Osteoblast (primary cell): ENCODE results near the gene ANXA2. TPM values are rescaled to one million over a fixed set of nuclear protein-coding genes. Genes with fewer than 3 reads are reported as not detected.

Experiments
- DNase-seq: peaks from one replicate; pipeline ENCODE4 v3.0.0; 2011; ENCODE audit warnings: low spot score, mixed read lengths; ENCODE audit not compliant: insufficient read length; ENCODE audit errors: missing footprints
- H2AFZ ChIP-seq: 2 replicates; pipeline ENCODE4 v1.6.0; 2011; ENCODE audit warnings: mild to moderate bottlenecking, low read length
- H3K27ac ChIP-seq: 2 replicates; pipeline ENCODE4 v1.5.1; 2011; ENCODE audit warnings: mild to moderate bottlenecking, low read depth, low read length, moderate library complexity
- H3K27me3 ChIP-seq: 2 replicates; pipeline ENCODE4 v1.6.0; 2012; ENCODE audit warnings: mild to moderate bottlenecking, control low read depth, inconsistent platforms, low read length, moderate library complexity; ENCODE audit not compliant: insufficient read depth
- H3K36me3 ChIP-seq: 2 replicates; pipeline ENCODE4 v1.5.1; 2011; ENCODE audit warnings: mild to moderate bottlenecking, low read length, control low read depth, moderate library complexity; ENCODE audit not compliant: insufficient read depth
- H3K4me1 ChIP-seq: 2 replicates; pipeline ENCODE4 v1.5.1; 2011; ENCODE audit warnings: mild to moderate bottlenecking, low read length, control low read depth, moderate library complexity; ENCODE audit not compliant: insufficient read depth
- H3K4me2 ChIP-seq: 2 replicates; pipeline ENCODE4 v1.6.0; 2011; ENCODE audit warnings: mild to moderate bottlenecking, low read length; ENCODE audit not compliant: insufficient read depth
- H3K4me3 ChIP-seq: fragments of 200-600 bp; sonication (generic); 3 replicates; pipeline ENCODE4 v1.5.1; 2012; ENCODE audit warnings: mild to moderate bottlenecking, low read length, inconsistent platforms; ENCODE audit not compliant: insufficient read depth
- H3K79me2 ChIP-seq: 2 replicates; pipeline ENCODE4 v1.6.0; 2012; ENCODE audit warnings: mild to moderate bottlenecking, low read length, control low read depth, inconsistent platforms; ENCODE audit not compliant: insufficient read depth
- H3K9me3 ChIP-seq: 2 replicates; pipeline ENCODE4 v1.5.1; 2011; ENCODE audit warnings: low read depth, low read length, control low read depth
- H4K20me1 ChIP-seq: 2 replicates; pipeline ENCODE4 v1.6.0; 2012; ENCODE audit warnings: mild to moderate bottlenecking, low read length, control low read depth; ENCODE audit not compliant: insufficient read depth
- CTCF ChIP-seq: IDR thresholded peaks from 2 replicates; pipeline ENCODE4 v1.5.1; 2011; ENCODE audit warnings: mild to moderate bottlenecking, low read depth, low read length, moderate library complexity; ENCODE audit errors: extremely low read depth
- total RNA-seq: library from RNA; depleted of rRNA; stranded (reverse); fragments of >200 nt; gene quantifications from 2 replicates; pipeline ENCODE4 v1.2.3, GENCODE V29; 2012

Gene ANXA2
- total RNA-seq, 1 donor, result 3,042 TPM

DNA sequence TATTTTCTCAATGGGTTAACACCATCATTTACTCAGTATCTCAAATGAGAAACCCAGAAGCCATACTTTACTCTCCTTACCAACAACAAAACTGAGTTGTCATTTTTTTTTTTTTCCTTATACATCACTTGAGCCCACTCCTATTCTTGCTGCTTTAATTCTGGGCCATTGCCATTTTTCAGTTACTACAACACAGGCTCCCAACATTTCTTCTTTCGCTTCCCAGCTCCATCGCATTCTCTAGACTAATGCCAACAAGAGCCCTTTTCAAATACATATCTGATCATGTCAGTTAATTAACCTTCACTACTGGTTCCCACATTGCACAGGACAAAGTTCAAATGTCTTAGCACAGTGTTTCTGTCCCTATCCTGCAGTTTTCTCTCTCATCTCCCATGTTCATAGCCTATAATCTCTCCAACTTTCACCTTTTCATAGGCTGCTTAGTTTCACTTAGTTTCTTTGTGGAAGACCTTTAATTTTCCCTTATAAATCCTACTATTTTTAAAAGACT is 22.5 kb upstream of the ANXA2 start:
- Histone ChIP-seq H3K4me2 (no peak overlapping the region), H3K9me3 (no peaks in the 10 kb centered on the region), H3K4me3 (no peak overlapping the region), H3K27ac (no peak overlapping the region), H2AFZ (no peak overlapping the region), H4K20me1 (no peaks in the 10 kb centered on the region), H3K4me1 (peaks cover 50% of the 10 kb centered on the region), H3K79me2 (peaks cover 6% of the 10 kb centered on the region), H3K36me3 (no peaks in the 10 kb centered on the region), H3K27me3 (no peaks in the 10 kb centered on the region)
- no peak for DNase-seq
- no peak for TF ChIP-seq CTCF

GRCh38 chr15:60419753-60420152 is 22.0 kb upstream of the ANXA2 start:
- no peak for DNase-seq
- H3K4me3 ChIP-seq, result no peak overlapping the region
- peak overlapping the region; percentile 6 for H3K4me2 ChIP-seq
- no peaks in the 10 kb centered on the region for H4K20me1 ChIP-seq
- H3K27ac ChIP-seq, result no peak overlapping the region
- peaks cover 6% of the 10 kb centered on the region for H3K79me2 ChIP-seq
- TF ChIP-seq CTCF, result no peak
- no peaks in the 10 kb centered on the region for H3K27me3 ChIP-seq
- H3K36me3 ChIP-seq, result no peaks in the 10 kb centered on the region
- no peaks in the 10 kb centered on the region for H3K9me3 ChIP-seq
- H3K4me1 ChIP-seq, result peaks cover 50% of the 10 kb centered on the region
- no peak overlapping the region for H2AFZ ChIP-seq

- DNase-seq, result no peak
- Histone ChIP-seq H3K27me3 (no peaks in the 10 kb centered on the region), H4K20me1 (no peaks in the 10 kb centered on the region), H3K79me2 (peaks cover 2% of the 10 kb centered on the region), H2AFZ (no peak overlapping the region), H3K9me3 (no peaks in the 10 kb centered on the region), H3K27ac (no peak overlapping the region), H3K36me3 (no peaks in the 10 kb centered on the region), H3K4me1 (peaks cover 52% of the 10 kb centered on the region), H3K4me2 (no peak overlapping the region), H3K4me3 (no peak overlapping the region)
- TF ChIP-seq CTCF, result no peak
These were observed 20.3 kb upstream of the ANXA2 start for GRCh38 chr15:60418096-60418495.

DNA sequence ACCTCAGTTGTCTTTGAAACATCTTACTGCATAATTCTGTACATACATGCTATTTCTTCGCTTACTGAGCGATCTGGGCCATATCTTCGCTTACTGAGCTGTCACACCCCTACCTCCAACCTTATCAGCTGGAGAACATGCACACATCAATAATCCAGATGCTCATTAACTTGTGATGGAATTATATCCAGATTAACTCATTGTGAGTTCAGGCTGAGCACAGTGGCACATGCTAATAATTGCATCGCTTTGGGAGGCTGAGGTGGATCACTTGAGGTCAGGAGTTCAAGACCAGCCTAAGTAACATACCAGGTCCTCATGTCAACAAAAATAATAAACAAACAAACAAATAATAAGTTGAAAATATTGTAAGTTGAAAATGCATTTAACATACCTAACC is 19.3 kb upstream of the ANXA2 start:
- no peaks in the 10 kb centered on the region for H3K36me3 ChIP-seq
- H2AFZ ChIP-seq, result no peak overlapping the region
- H3K4me2 ChIP-seq, result no peak overlapping the region
- no peak overlapping the region for H3K4me3 ChIP-seq
- DNase-seq, result no peak
- H3K4me1 ChIP-seq, result peaks cover 45% of the 10 kb centered on the region
- H3K9me3 ChIP-seq, result no peaks in the 10 kb centered on the region
- no peak for TF ChIP-seq CTCF
- H4K20me1 ChIP-seq, result no peaks in the 10 kb centered on the region
- no peaks in the 10 kb centered on the region for H3K79me2 ChIP-seq
- H3K27me3 ChIP-seq, result no peaks in the 10 kb centered on the region
- H3K27ac ChIP-seq, result no peak overlapping the region
